Breast epithelium (tissue), 3 donors: ENCODE results near the gene KAT6B.

Experiments used
- POLR2A ChIP-seq: fragments of 450-650 bp; IDR thresholded peaks from one replicate; pipeline ENCODE4 v1.6.1; 2016; ENCODE audit warnings: antibody characterized with exemption, mild to moderate bottlenecking, moderate library complexity
- TF ChIP-seq, protein P1 (sequence below), 3 donors: fragments of 450-650 bp; IDR thresholded peaks; one replicate each; pipeline ENCODE4 v1.5.1; 2016 to 2017; ENCODE audit warnings: antibody characterized with exemption in 3 of 3, mild to moderate bottlenecking in 3 of 3, moderate library complexity in 3 of 3

DNA sequence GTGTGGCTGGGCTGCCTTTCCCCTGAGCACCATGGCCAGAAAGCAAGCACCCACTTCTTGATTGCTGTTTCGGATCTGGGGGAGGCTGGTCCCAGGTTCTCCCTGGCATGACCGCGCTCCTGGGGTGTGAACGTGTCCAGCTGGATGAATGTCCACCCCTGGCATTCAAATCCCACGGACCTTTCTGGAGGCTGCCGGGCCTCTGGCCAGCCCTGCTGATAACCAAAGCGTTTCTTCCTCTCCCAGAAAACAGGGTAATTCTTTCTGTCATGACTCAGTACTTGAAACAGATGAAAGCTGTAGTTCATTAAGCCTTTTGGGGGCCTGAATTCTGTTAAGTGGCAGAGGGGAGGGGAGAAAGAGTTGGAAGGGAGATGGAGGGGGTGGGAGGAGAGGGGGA lies 211.9 kb downstream of the KAT6B start:
- TF ChIP-seq, protein P1, sequence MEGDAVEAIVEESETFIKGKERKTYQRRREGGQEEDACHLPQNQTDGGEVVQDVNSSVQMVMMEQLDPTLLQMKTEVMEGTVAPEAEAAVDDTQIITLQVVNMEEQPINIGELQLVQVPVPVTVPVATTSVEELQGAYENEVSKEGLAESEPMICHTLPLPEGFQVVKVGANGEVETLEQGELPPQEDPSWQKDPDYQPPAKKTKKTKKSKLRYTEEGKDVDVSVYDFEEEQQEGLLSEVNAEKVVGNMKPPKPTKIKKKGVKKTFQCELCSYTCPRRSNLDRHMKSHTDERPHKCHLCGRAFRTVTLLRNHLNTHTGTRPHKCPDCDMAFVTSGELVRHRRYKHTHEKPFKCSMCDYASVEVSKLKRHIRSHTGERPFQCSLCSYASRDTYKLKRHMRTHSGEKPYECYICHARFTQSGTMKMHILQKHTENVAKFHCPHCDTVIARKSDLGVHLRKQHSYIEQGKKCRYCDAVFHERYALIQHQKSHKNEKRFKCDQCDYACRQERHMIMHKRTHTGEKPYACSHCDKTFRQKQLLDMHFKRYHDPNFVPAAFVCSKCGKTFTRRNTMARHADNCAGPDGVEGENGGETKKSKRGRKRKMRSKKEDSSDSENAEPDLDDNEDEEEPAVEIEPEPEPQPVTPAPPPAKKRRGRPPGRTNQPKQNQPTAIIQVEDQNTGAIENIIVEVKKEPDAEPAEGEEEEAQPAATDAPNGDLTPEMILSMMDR (IDR thresholded peaks at IDR 0.05): no peak
- no peak for TF ChIP-seq POLR2A
